G401 (cell line): ENCODE results near the gene CCNJ. TPM values are rescaled to one million over a fixed set of nuclear protein-coding genes. Genes with fewer than 3 reads are reported as not detected.
"Not testable (repeated sequence)": the region's sequence is repeated elsewhere in the genome, so short reads cannot be mapped to it uniquely, and the experiment has no call there.

Experiments
- DNase-seq: peaks from one replicate; pipeline ENCODE4 v3.0.0-alpha.2; 2015; ENCODE audit warnings: low spot score
- in situ Hi-C: cut with HindIII; loops from 2 replicates; pipeline ENCODE4 v1.10.0; 2016; ENCODE audit warnings: low sequenced_read_pairs, mixed read lengths
- total RNA-seq: library from RNA; depleted of rRNA; stranded (reverse); fragments of >200 nt; shearing (Covaris generic); gene quantifications from 2 replicates; pipeline ENCODE4 v1.2.3, GENCODE V29; 2014; rRNA removed

Gene CCNJ, protein sequence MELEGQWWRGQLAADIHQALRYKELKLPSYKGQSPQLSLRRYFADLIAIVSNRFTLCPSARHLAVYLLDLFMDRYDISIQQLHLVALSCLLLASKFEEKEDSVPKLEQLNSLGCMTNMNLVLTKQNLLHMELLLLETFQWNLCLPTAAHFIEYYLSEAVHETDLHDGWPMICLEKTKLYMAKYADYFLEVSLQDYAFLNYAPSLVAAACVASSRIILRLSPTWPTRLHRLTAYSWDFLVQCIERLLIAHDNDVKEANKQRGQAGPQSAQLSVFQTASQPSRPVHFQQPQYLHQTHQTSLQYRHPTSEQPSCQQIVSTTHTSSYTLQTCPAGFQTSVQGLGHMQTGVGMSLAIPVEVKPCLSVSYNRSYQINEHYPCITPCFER
- 6.2 and 8.1 TPM in 2 replicates for total RNA-seq

GRCh38 chr10:96043033-96043892 lies at the start of gene CCNJ:
Gene CCNJ (plus strand): TSS chr10:96043583. CDS start chr10:96044394, 811 bp downstream.
- DNase-seq: peak; percentile 87
- in situ Hi-C loops: no loop called here

DNA sequence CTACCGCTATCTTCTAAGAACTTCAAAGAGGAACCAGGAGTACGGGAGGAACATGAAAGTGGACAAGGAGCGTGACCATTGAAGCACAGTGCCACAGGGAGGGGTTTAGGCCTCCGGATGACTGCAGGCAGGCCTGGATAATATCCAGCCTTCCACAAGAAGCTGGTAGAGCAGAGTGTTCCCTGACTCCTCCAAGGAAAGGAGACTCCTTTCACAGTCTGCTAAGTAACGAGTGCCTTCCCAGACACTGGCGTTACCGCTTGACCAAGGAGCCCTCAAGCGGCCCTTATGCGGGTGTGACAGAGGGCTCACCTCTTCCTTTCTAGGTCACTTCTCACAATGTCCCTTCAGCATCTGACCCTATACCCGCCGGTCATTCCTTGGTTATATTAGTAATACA lies 49.0 kb upstream of the CCNJ start:
- in situ Hi-C loops, DNase-seq: not testable (repeated sequence)

DNA sequence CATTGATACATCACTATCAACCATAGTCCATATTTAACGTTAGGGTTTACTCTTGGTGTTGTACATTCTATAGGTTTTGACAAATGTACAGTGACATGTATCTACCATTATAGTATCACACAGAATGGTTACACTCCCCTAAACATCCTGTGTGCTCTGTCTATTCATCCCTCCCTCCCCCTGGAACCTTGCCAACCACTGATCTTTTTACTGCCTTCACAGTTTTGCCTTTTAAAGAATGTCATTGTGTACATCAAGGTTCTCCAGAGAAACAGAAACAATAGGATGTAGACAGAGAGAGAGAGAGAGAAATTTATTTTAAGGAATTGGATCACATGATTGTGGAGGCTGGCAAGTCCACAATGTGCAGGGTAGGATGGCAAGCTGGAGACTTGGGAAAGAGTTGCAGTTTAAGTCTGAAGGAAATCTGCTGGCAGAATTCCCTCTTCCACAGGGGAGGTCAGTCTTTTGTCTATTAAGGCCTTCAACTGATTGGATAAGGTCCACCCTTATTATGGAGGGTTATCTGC lies 45.1 kb upstream of the CCNJ start:
- in situ Hi-C loops: no loop called here
- DNase-seq: no peak

DNA sequence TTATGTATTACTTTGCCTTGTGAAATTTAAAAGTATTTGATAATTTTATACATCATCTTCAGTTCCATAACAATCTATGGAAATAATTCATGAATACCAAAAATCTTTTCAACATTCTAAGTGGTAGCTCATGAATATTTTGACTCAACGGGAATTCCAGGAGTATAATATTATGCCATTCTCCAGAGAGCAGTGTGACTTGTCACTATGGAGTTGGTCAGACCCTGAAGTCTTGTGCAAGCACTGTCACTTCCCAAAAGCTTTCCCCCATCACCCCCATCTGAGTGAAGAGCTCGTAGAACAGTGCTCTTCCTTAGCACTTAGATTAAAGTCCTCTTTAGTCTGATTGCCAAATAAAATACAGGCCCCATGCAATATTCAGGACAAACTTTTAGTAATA lies 29.4 kb upstream of the CCNJ start:
- in situ Hi-C loops: no loop called here
- no peak for DNase-seq

- no peak for DNase-seq
- in situ Hi-C loops: no loop called here
These were observed 28.8 kb upstream of the CCNJ start for GRCh38 chr10:96014473-96015102.

- in situ Hi-C loops: no loop called here
- peak; percentile 74 for DNase-seq
These were observed 26.1 kb upstream of the CCNJ start for GRCh38 chr10:96017191-96017687.

- in situ Hi-C loops: no loop called here
- no peak for DNase-seq
These were observed 22.1 kb upstream of the CCNJ start for GRCh38 chr10:96021332-96021731.

DNA sequence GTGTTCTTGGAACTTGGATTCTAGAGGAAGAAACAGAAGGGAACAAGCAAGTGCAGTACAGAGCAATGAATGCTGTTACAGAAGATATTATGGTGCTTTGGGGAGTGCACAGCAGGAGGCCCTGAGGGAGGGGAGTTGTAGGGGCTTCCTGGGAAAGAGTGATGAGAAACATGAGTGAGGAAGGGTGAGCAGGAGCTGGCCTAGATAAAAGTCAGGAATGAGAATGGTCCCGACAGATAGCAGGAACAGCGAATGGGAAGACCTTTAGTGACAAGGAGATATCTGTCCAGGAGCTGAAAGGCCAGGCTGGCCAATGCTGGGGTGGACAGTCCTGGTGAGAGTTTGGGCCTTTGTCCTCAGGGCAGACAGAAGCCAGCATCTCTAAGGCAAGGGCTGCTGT lies 20.6 kb upstream of the CCNJ start:
- no peak for DNase-seq
- in situ Hi-C loops: no loop called here

DNA sequence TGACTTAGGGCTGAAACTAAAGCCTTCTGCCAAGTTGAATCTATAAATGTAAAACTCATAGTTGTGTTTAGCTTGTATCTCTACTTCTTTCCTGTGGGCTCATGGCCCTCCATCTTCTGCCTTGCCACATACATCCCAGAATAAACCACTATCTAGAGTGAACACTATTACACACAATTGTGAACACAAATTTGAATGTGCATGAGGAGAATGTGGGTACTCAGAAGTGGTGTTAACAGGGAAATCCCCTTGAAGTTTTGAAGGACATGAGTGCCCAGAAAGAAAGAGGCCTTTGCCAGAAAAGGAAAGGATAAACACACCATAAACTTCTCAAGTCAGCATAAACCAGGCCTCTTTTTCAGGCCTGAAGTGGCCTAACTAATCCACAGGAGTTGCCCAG lies 20.2 kb upstream of the CCNJ start:
- in situ Hi-C loops: no loop called here
- DNase-seq: no peak

DNA sequence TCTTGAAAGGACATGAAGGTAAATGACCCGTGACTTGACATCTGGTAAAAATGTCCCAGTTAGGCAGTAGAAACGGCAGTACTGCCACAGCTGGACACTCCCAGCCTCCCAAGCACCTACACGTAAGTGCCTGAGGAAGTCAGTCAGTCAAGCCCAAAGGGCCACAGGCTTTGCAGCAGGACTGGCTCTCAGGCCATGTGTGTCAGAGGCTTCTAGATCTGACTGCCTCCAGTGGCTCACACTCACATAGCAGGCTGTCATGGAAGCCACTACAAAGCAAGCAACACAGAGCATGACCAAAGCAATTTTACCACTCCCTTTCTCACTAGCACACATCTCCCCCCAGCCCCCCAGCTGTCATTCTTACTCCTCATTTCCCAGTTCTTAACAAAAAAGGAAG lies 17.8 kb upstream of the CCNJ start:
- no peak for DNase-seq
- in situ Hi-C loops: no loop called here

DNA sequence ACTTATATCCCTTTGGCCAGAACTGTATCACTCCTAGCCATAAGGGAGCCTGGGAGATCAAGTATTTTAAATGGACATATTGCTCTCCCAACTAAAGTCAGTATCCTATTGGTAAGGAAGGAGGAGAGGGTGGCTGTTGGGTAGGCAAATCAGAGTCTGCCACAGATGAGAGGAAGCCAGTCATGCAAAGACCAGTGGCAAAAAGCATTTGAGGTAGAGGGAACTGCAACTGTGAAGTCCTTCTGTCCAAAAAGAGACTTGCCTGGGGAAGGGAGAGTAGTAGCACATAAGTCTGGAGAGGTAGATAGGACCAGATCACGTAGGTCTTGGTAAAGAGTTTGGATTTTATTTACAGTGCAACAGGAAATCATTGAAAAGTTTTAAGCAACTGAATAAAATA lies 8.8 kb upstream of the CCNJ start:
- in situ Hi-C loops: no loop called here
- DNase-seq: no peak

DNA sequence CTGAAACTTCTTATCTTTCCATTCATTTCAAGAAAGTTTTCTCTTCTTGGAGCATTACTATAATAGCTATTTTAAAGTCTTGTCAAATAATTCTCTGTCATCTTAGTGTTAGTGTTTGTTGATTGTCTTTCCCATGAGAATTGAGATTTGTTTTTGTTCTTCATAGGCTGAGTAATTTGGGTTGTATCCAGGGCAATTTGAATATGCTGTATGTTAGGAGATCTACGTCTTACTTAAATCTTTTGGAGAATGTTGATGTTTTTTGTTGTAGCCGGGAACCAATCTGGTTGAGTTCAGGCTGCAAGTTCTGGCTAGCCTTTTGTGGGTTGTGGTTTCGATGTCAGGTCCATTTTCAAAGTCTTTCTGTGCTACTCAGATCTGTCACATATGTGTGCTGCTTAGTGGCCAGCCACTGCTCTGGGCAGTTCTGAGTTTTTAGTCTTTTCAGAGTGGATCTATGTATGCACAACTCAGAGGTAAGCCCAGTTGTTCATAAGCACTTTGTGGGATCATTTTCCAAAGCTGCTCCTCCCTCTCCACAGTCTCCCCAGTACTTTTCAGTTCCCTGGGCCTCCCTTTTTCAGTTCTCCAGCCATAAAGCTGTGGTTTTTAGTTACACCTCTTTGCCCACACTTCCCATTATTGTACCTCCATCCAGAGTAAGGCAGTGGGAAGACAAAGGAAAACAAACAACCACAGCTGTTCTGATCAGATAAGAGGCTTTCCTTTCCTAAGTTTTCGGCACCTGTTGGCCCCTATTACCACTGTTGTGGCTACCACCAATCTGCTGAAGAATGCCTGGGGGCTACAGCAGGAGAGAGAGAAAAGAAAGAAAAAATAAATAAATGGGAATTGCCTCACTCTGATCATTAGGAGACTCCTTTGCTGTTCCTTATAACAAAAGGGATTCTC lies 4.7 kb upstream of the CCNJ start:
- in situ Hi-C loops: no loop called here
- no peak for DNase-seq

- DNase-seq: no peak
- in situ Hi-C loops: no loop called here
These were observed 2.2 kb upstream of the CCNJ start for GRCh38 chr10:96041146-96041545.

- in situ Hi-C loops: no loop called here
- peak; percentile 55 for DNase-seq
These were observed 721 bp downstream of the CCNJ start for GRCh38 chr10:96043893-96044715.

DNA sequence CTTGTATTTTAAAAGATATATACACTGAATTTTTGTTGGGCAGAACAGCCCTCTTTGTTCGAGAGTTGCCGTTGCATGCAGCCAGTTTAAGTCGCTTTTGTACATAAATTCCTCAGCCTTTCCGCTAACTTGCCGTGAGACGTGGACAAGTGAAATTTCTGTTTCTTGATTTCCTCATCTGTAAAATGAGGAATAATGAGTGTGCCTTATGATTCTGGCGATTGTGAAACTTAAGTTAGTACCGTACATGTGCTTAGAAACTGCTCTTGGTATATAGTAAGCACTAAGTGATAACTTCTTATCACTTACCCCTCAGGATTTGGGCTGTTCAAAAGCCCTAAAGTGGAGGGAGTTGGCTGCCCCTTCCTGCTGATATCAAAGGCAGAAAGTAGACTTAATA lies 1.4 kb downstream of the CCNJ start:
- in situ Hi-C loops: no loop called here
- no peak for DNase-seq

DNA sequence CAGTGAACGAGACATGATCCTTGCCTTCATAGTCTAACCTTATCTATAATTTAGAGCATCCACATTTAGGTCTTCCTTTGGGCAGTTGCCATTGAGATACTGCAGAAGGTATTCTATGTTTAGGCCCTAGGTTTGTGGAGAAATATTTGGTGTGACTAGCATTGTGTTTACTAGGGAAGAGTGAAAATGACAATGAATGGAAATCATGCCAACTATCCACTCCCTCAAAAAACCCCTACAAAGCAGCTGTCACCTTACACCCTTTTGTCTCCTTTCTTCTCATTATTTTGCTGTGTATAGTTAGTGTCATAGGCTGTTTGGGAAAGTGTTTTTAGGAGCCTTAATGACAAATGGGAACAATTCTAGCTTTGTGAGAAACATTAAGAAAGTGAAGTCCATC lies 3.2 kb downstream of the CCNJ start:
- in situ Hi-C loops: no loop called here
- no peak for DNase-seq

GRCh38 chr10:96047004-96047649 lies 3.7 kb downstream of the CCNJ start:
- in situ Hi-C loops: no loop called here
- no peak for DNase-seq
